Fibroblast of lung (primary cell): ENCODE results near the gene HRNR.

Experiments
- EZH2 ChIP-seq: IDR thresholded peaks from 2 replicates; pipeline ENCODE4 v1.5.1; 2012; ENCODE audit warnings: low read length, control low read depth, mild to moderate bottlenecking; ENCODE audit errors: missing control alignments
- TF ChIP-seq, protein P1 (sequence below), 2 donors: IDR thresholded peaks in 1 of 2; conservative IDR thresholded peaks in 1 of 2; 1 replicate in 1 of 2; 2 replicates in 1 of 2; pipeline ENCODE4 v1.5.1; 2011 to 2012; ENCODE audit warnings: low read length in 2 of 2, control low read depth in 1 of 2, inconsistent platforms in 1 of 2, low read depth in 1 of 2, mild to moderate bottlenecking in 1 of 2

- TF ChIP-seq, protein P1, sequence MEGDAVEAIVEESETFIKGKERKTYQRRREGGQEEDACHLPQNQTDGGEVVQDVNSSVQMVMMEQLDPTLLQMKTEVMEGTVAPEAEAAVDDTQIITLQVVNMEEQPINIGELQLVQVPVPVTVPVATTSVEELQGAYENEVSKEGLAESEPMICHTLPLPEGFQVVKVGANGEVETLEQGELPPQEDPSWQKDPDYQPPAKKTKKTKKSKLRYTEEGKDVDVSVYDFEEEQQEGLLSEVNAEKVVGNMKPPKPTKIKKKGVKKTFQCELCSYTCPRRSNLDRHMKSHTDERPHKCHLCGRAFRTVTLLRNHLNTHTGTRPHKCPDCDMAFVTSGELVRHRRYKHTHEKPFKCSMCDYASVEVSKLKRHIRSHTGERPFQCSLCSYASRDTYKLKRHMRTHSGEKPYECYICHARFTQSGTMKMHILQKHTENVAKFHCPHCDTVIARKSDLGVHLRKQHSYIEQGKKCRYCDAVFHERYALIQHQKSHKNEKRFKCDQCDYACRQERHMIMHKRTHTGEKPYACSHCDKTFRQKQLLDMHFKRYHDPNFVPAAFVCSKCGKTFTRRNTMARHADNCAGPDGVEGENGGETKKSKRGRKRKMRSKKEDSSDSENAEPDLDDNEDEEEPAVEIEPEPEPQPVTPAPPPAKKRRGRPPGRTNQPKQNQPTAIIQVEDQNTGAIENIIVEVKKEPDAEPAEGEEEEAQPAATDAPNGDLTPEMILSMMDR (conservative IDR thresholded peaks at IDR 0.05 in 1 of 2, IDR thresholded peaks at IDR 0.05 in 1 of 2; ENCODE audit: low read depth in 1 of 2, low read length in 2 of 2), result no peak
- TF ChIP-seq EZH2, result no peak
These were observed 56.0 kb downstream of the HRNR start for GRCh38 chr1:152167835-152168534.
